Activated naive CD8-positive, alpha-beta T cell treated with anti-CD3 and anti-CD28 coated beads, Interleukin-2, amount 50 U/mL, for 16 hours (primary cell): Measurements from ENCODE around the gene YBX3.

Source experiments
- DNase-seq: peaks from one replicate; pipeline ENCODE4 v3.0.0-alpha.2; 2020; ENCODE audit warnings: low read depth, low spot score

Gene YBX3

GRCh38 chr12:10669533-10669932 is 53.6 kb downstream of the YBX3 start:
- no peak for DNase-seq

DNA sequence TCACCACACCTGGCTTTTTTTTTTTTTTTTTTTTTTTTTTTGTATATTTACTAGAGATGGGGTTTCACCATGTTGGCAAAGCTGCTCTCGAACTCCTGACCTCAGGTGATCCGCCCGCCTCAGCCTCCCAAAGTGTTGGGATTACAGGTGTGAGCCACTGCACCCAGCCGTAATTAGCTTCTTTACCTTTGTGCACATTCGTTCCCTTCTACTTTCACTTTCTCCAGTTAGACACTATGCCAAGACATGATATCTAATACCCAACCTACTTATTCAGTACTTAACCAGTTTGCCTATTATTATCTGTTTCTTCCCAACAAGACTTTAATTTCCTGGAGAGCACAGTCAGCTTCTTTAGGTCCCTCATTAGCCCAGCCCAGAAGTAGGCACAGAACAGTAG is 54.6 kb downstream of the YBX3 start:
- no peak for DNase-seq

DNA sequence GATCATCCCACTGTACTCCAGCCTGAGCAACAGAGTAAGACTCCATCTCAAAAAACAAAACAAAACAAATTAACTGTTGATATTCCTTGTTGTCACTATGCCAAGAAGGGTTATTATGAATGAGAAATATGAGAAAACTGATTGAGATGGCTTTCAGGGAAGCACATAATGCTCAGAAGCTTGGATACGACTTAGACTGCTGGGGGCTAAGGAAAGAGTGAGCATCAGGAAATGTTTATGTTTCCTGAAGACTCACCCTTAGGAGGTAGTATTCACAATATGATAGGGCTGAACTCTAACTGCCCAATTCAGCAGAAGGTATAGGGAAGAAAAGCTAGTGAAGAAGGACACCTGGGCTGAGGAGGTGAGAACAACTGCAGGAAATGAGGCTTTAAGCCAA is 55.5 kb downstream of the YBX3 start:
- no peak for DNase-seq

GRCh38 chr12:10664499-10664898 is 58.6 kb downstream of the YBX3 start:
- no peak for DNase-seq

DNA sequence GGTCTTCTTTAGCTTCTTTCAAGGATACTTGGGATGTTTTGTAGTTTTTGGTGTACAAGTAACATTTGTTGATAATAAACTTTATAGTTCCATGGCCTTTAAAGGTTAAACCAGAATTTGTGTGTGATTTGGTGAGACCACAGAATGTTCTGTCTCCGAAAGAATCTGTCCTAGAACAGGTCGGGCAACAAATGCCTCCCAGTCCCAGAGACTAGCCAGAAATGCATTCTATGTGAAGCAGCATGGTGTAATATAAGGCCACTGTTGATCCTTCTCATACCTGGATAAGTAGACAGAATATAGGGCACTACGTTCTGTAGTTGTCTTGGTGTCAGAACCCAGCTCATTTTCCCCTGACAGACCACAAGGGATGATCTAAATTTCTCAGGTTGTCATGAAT is 59.3 kb downstream of the YBX3 start:
- no peak for DNase-seq

- no peak for DNase-seq
Measured at GRCh38 chr12:10661338-10661737, 61.8 kb downstream of the YBX3 start.

DNA sequence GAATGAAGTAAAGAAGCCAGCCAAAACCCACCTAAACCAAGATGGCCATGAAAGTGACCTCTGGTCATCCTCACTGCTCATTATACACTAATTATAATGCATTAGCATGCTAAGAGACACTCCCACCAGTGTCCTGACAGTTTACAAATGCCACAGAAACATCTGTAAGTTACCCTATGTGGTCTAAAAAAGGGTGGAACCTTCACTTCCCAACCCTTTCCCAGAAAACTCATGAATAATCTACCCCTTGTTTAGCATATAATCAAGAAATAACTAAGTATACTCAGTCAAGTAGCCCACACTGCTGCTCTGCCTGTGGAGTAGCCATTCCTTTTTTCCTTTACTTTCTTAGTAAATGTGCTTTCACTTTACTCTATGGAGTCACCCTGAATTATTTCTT is 69.1 kb downstream of the YBX3 start:
- DNase-seq, result no peak

DNA sequence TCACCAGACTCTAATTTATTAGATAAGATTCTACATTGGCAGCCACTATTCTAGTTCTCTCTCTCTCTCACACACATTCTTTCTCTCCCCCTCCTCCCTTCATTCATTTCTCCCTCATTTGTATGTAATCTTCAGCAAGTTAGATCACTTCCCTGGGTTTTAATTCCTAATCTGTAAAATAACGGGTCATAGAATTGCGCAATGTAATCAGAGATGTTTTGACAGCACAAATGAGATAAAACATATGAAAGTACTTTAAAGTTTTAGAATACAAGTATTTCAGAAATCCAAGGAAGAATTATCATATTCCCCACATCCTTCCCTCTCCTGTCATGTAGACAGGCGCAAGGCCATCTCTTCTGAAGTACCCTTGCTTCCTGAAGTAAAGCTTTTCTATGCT is 70.9 kb downstream of the YBX3 start:
- DNase-seq, result no peak
